Measurements from ENCODE around the gene TMEM247. TPM values are rescaled to one million over a fixed set of nuclear protein-coding genes. Genes with fewer than 3 reads are reported as not detected.

Gene TMEM247
- total RNA-seq, 1 donor from 2014 or later, result not detected

DNA sequence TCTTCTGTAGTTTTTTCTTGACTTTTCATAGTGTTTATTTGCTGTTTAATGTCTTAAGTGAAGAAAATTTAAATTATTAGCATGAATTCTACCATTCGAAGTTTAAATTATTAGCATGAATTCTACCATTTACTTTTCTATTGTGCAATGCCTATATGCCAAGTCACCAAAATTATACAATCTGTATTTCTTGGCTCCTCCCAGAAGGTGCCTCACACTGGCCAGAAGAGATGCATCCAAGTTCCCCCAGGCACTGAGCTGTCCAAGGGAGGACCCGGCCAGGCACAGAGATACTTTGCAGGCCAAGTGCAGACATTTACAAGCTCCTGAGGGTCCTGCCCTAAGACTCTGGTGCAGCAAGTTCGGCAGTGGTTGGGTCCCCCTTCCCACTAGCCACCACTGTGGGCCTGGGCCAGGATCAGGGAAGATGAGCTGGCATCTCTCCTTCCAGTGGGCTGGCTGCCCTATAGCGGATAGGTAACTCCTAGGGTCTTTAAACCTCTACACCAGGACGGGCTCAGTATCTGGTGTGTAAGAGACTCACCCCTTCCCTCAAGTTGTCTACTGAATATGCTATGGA lies 31.3 kb downstream of the TMEM247 start:
- H3K27ac ChIP-seq (ENCODE audit: low read depth, low read length), result no peak overlapping the region

DNA sequence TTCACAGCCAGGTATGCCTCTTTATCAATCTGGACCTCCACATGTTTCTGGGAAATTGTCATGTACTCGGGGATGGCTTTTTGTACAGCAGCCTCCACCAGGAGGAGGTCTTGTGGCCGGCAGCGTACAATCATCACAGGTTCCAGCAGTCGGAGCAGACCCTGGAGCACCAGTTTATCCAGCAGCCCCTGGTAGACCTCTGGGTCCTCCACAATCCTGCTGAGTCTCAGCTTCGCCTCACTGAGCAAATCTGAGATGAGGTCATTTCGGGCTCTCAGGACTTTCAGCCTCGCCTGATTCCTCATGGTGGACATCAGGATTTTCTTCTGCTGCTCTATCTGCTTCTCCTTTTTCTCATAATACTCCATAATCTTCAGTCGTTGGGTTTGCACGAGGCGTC lies 32.8 kb downstream of the TMEM247 start:
- H3K4me2 ChIP-seq (ENCODE audit: low read length), result no peak overlapping the region
- TF ChIP-seq, protein P1, sequence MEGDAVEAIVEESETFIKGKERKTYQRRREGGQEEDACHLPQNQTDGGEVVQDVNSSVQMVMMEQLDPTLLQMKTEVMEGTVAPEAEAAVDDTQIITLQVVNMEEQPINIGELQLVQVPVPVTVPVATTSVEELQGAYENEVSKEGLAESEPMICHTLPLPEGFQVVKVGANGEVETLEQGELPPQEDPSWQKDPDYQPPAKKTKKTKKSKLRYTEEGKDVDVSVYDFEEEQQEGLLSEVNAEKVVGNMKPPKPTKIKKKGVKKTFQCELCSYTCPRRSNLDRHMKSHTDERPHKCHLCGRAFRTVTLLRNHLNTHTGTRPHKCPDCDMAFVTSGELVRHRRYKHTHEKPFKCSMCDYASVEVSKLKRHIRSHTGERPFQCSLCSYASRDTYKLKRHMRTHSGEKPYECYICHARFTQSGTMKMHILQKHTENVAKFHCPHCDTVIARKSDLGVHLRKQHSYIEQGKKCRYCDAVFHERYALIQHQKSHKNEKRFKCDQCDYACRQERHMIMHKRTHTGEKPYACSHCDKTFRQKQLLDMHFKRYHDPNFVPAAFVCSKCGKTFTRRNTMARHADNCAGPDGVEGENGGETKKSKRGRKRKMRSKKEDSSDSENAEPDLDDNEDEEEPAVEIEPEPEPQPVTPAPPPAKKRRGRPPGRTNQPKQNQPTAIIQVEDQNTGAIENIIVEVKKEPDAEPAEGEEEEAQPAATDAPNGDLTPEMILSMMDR (IDR thresholded peaks at IDR 0.05; ENCODE audit: insufficient read depth, low read depth, low read length), result no peak
- Mint-ChIP-seq H3K4me3 (ENCODE audit: unreplicated experiment) (no peak overlapping the region), H3K36me3 (ENCODE audit: low read depth, unreplicated experiment) (peaks cover 1% of the 10 kb centered on the region), H3K27ac (ENCODE audit: unreplicated experiment) (no peak overlapping the region), H3K27me3 (ENCODE audit: low read depth, unreplicated experiment) (peaks cover 11% of the 10 kb centered on the region), H3K9me3 (ENCODE audit: unreplicated experiment) (peaks cover 17% of the 10 kb centered on the region), H3K4me1 (ENCODE audit: low read depth, unreplicated experiment) (no peaks in the 10 kb centered on the region)
- no peak overlapping the region for H3K9ac ChIP-seq (ENCODE audit: low read length)
- DNase-seq (ENCODE audit: low read depth), result no peak
- no peaks in the 10 kb centered on the region for H3K36me3 ChIP-seq (ENCODE audit: insufficient read depth, low read length)
- H3K27ac ChIP-seq (ENCODE audit: low read depth, low read length), result no peak overlapping the region
- no peaks in the 10 kb centered on the region for H3K4me1 ChIP-seq (ENCODE audit: insufficient read depth, low read length)
- H2AFZ ChIP-seq (ENCODE audit: low read depth, low read length), result no peak overlapping the region
- H3K4me3 ChIP-seq (ENCODE audit: insufficient read depth, low read depth, low read length), result no peak overlapping the region
- no peaks in the 10 kb centered on the region for H3K9me3 ChIP-seq (ENCODE audit: insufficient read depth, low read depth, low read length)
- no peaks in the 10 kb centered on the region for H4K20me1 ChIP-seq (ENCODE audit: insufficient read depth, low read length)
- peaks cover 2% of the 10 kb centered on the region for H3K27me3 ChIP-seq (ENCODE audit: insufficient read depth, low read length)
- H3K79me2 ChIP-seq (ENCODE audit: insufficient read depth, low read length), result no peaks in the 10 kb centered on the region
- no peak for FAIRE-seq

More for the DNA sequence above, 31.3 kb downstream of the TMEM247 start:
- Mint-ChIP-seq H3K4me3 (ENCODE audit: unreplicated experiment) (no peak overlapping the region), H3K36me3 (ENCODE audit: low read depth, unreplicated experiment) (peaks cover 1% of the 10 kb centered on the region), H3K27me3 (ENCODE audit: low read depth, unreplicated experiment) (peaks cover 21% of the 10 kb centered on the region), H3K9me3 (ENCODE audit: unreplicated experiment) (peaks cover 9% of the 10 kb centered on the region), H3K4me1 (ENCODE audit: low read depth, unreplicated experiment) (no peaks in the 10 kb centered on the region), H3K27ac (ENCODE audit: unreplicated experiment) (no peak overlapping the region)
- no peaks in the 10 kb centered on the region for H3K79me2 ChIP-seq (ENCODE audit: insufficient read depth, low read length)
- H4K20me1 ChIP-seq (ENCODE audit: insufficient read depth, low read length), result no peaks in the 10 kb centered on the region
- no peak overlapping the region for H3K4me2 ChIP-seq (ENCODE audit: low read length)
- no peak for DNase-seq (ENCODE audit: low read depth)
- no peak for FAIRE-seq
- H3K9ac ChIP-seq (ENCODE audit: low read length), result no peak overlapping the region
- no peak overlapping the region for H2AFZ ChIP-seq (ENCODE audit: low read depth, low read length)
- H3K36me3 ChIP-seq (ENCODE audit: insufficient read depth, low read length), result no peaks in the 10 kb centered on the region
- peaks cover 2% of the 10 kb centered on the region for H3K27me3 ChIP-seq (ENCODE audit: insufficient read depth, low read length)
- H3K4me3 ChIP-seq (ENCODE audit: insufficient read depth, low read depth, low read length), result no peak overlapping the region
- TF ChIP-seq, protein P1 (IDR thresholded peaks at IDR 0.05; ENCODE audit: insufficient read depth, low read depth, low read length), result no peak
- TF ChIP-seq EZH2 (IDR thresholded peaks at IDR 0.05; ENCODE audit: insufficient read depth, low read length), result no peak
- H3K9me3 ChIP-seq (ENCODE audit: insufficient read depth, low read depth, low read length), result no peaks in the 10 kb centered on the region
- no peaks in the 10 kb centered on the region for H3K4me1 ChIP-seq (ENCODE audit: insufficient read depth, low read length)

DNA sequence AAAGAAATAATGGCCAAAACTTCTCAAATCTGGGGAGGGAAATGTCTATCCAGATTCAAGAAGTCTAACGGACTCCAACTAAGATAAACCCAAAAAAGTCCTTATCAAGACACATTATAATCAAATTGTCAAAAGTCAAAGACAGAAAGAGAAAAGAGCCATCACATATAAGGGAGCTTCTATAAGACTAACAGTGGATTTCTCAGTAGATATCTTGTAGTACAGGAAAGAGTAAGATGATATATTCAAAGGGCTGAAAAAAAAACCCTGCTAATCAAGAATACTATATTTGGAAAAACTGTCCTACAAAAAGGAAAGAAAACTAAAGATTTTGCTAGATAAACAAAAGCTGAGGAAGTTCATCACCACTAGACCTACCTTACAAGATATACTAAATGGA lies 35.4 kb downstream of the TMEM247 start:
- no peak overlapping the region for H3K4me3 ChIP-seq (ENCODE audit: insufficient read depth, low read depth, low read length)
- H2AFZ ChIP-seq (ENCODE audit: low read depth, low read length), result no peak overlapping the region
- Mint-ChIP-seq H3K27ac (ENCODE audit: unreplicated experiment) (no peak overlapping the region), H3K36me3 (ENCODE audit: low read depth, unreplicated experiment) (peaks cover 1% of the 10 kb centered on the region), H3K4me3 (ENCODE audit: unreplicated experiment) (no peak overlapping the region), H3K9me3 (ENCODE audit: unreplicated experiment) (peaks cover 24% of the 10 kb centered on the region), H3K4me1 (ENCODE audit: low read depth, unreplicated experiment) (no peaks in the 10 kb centered on the region), H3K27me3 (ENCODE audit: low read depth, unreplicated experiment) (peaks cover 8% of the 10 kb centered on the region)
- H3K36me3 ChIP-seq (ENCODE audit: insufficient read depth, low read length), result no peaks in the 10 kb centered on the region
- H3K4me2 ChIP-seq (ENCODE audit: low read length), result no peak overlapping the region
- no peaks in the 10 kb centered on the region for H3K79me2 ChIP-seq (ENCODE audit: insufficient read depth, low read length)
- TF ChIP-seq EZH2 (IDR thresholded peaks at IDR 0.05; ENCODE audit: insufficient read depth, low read length), result no peak
- TF ChIP-seq, protein P1 (IDR thresholded peaks at IDR 0.05; ENCODE audit: insufficient read depth, low read depth, low read length), result no peak
- H4K20me1 ChIP-seq (ENCODE audit: insufficient read depth, low read length), result no peaks in the 10 kb centered on the region
- H3K4me1 ChIP-seq (ENCODE audit: insufficient read depth, low read length), result no peaks in the 10 kb centered on the region
- no peak for FAIRE-seq
- DNase-seq (ENCODE audit: low read depth), result no peak
- no peaks in the 10 kb centered on the region for H3K9me3 ChIP-seq (ENCODE audit: insufficient read depth, low read depth, low read length)
- no peak overlapping the region for H3K27ac ChIP-seq (ENCODE audit: low read depth, low read length)
- H3K9ac ChIP-seq (ENCODE audit: low read length), result no peak overlapping the region
- peaks cover 2% of the 10 kb centered on the region for H3K27me3 ChIP-seq (ENCODE audit: insufficient read depth, low read length)

Data from astrocyte (in vitro differentiated cells and primary cell).